Gastrocnemius medialis (tissue), 4 donors: Measurements from ENCODE around the gene FMO4. TPM values are rescaled to one million over a fixed set of nuclear protein-coding genes. Genes with fewer than 3 reads are reported as not detected.
"Not testable (repeated sequence)": the region's sequence is repeated elsewhere in the genome, so short reads cannot be mapped to it uniquely, and the experiment has no call there.

Experiments
- ATAC-seq, 2 donors: fragments of 150-250 bp; one replicate each; pipeline ENCODE4 v1.9.1; 2016
- DNase-seq, 2 donors: peaks; one replicate each; pipeline ENCODE4 v3.0.0-alpha.2; 2019
- H3K27ac ChIP-seq, 4 donors: fragments of 200-600 bp; sonication (generic); 1 replicate in 1 of 4; 2 replicates in 3 of 4; pipeline ENCODE4 v1.5.1; 2016 to 2018; ENCODE audit warnings: mild to moderate bottlenecking in 2 of 4, moderate library complexity in 1 of 4
- H3K27me3 ChIP-seq, 3 donors: fragments of 200-600 bp; sonication (generic) in 2 of 3; 1 replicate in 1 of 3; 2 replicates in 2 of 3; pipeline versions ENCODE4 v1.5.1 to v1.6.0; 2016 to 2019; ENCODE audit warnings: mild to moderate bottlenecking in 1 of 3, moderate library complexity in 1 of 3
- H3K36me3 ChIP-seq, 2 donors: fragments of 200-600 bp; sonication (generic) in 1 of 2; one replicate each; pipeline ENCODE4 v1.5.1; 2017 to 2018
- H3K4me1 ChIP-seq, 2 donors: fragments of 200-600 bp; sonication (generic) in 1 of 2; one replicate each; pipeline ENCODE4 v1.5.1; 2016 to 2017; ENCODE audit warnings: mild to moderate bottlenecking in 2 of 2
- H3K4me3 ChIP-seq, 4 donors: fragments of 200-600 bp; sonication (generic) in 3 of 4; 1 replicate in 1 of 4; 2 replicates in 3 of 4; pipeline ENCODE4 v1.5.1; 2016 to 2019; ENCODE audit warnings: mild to moderate bottlenecking in 2 of 4
- H3K9me3 ChIP-seq, 3 donors: fragments of 200-600 bp; sonication (generic) in 2 of 3; 1 replicate in 1 of 3; 2 replicates in 2 of 3; pipeline ENCODE4 v1.5.1; 2016 to 2019
- CTCF ChIP-seq, 5 experiments: fragments of 450-650 bp in 3 of 5; fragments of 200-600 bp in 2 of 5; sonication (generic) in 2 of 5; IDR thresholded peaks in 4 of 5; conservative IDR thresholded peaks in 1 of 5; 1 replicate in 4 of 5; 2 replicates in 1 of 5; pipeline ENCODE4 v1.5.1; 2016 to 2019; ENCODE audit warnings: antibody characterized with exemption in 5 of 5, mild to moderate bottlenecking in 3 of 5, moderate library complexity in 3 of 5
- POLR2A ChIP-seq, 2 donors: fragments of 450-650 bp; IDR thresholded peaks; one replicate each; pipeline ENCODE4 v1.6.1; 2017; ENCODE audit warnings: antibody characterized with exemption in 2 of 2, mild to moderate bottlenecking in 2 of 2, moderate library complexity in 2 of 2
- in situ Hi-C, 4 donors: fragments of 200-750 bp; cut with MboI; loops; one replicate each; pipeline versions ENCODE4 v1.15.0 to v1.8.0; 2017; ENCODE audit warnings: low sequenced_read_pairs in 4 of 4
- intact Hi-C: fragments of 100-400 bp; cut with DNase I; formaldehyde crosslinking; loops from one replicate; pipeline ENCODE4 v1.15.1; 2023; ENCODE audit warnings: low total_unique reads
- total RNA-seq, 4 donors: library from RNA; depleted of rRNA; stranded (reverse); fragments of >200 nt; gene quantifications; one replicate each; pipeline versions ENCODE4 v1.1.0 to v1.2.3, GENCODE V29; 2016

Gene FMO4
- total RNA-seq, 4 donors from 2014 or later = 0.36 to 2.9 (median 0.94) TPM

GRCh38 chr1:171286032-171286705 lies 27.8 kb upstream of the FMO4 start:
- ATAC-seq (no peak), DNase-seq (no peak)
- Histone ChIP-seq H3K27me3 (no peaks in the 10 kb centered on the region), H3K4me1 (no peaks in the 10 kb centered on the region), H3K27ac (no peak overlapping the region), H3K36me3 (no peaks in the 10 kb centered on the region), H3K9me3 (no peaks in the 10 kb centered on the region), H3K4me3 (no peak overlapping the region)
- intact Hi-C loops = no loop called here
- TF ChIP-seq POLR2A (IDR thresholded peaks at IDR 0.05) (no peak), CTCF (IDR thresholded peaks at IDR 0.05 in 4 of 5, conservative IDR thresholded peaks at IDR 0.05 in 1 of 5) (no peak)
- in situ Hi-C loops = no loop called here

- no peak for ATAC-seq
- H3K27ac ChIP-seq = no peak overlapping the region
These were observed 23.4 kb upstream of the FMO4 start for GRCh38 chr1:171290621-171291020.

GRCh38 chr1:171292799-171293198 lies 21.2 kb upstream of the FMO4 start:
- ATAC-seq (no peak), DNase-seq (no peak)
- TF ChIP-seq POLR2A (IDR thresholded peaks at IDR 0.05) = no peak
- no peak for TF ChIP-seq CTCF (IDR thresholded peaks at IDR 0.05 in 4 of 5, conservative IDR thresholded peaks at IDR 0.05 in 1 of 5)
- in situ Hi-C loops = no loop called here
- Histone ChIP-seq H3K4me3 (no peak overlapping the region), H3K27ac (no peak overlapping the region), H3K36me3 (no peaks in the 10 kb centered on the region), H3K27me3 (no peaks in the 10 kb centered on the region), H3K9me3 (no peaks in the 10 kb centered on the region), H3K4me1 (no peaks in the 10 kb centered on the region)
- intact Hi-C loops = no loop called here

More at GRCh38 chr1:171290621-171291020, 23.4 kb upstream of the FMO4 start:
- in situ Hi-C loops = no loop called here
- no peaks in the 10 kb centered on the region for H3K4me1 ChIP-seq
- intact Hi-C loops = no loop called here
- no peak overlapping the region for H3K4me3 ChIP-seq
- no peaks in the 10 kb centered on the region for H3K36me3 ChIP-seq
- H3K9me3 ChIP-seq = no peaks in the 10 kb centered on the region
- TF ChIP-seq POLR2A (IDR thresholded peaks at IDR 0.05) (no peak), CTCF (IDR thresholded peaks at IDR 0.05 in 4 of 5, conservative IDR thresholded peaks at IDR 0.05 in 1 of 5) (no peak)
- no peaks in the 10 kb centered on the region for H3K27me3 ChIP-seq
- DNase-seq = no peak

- H3K4me3 ChIP-seq, ATAC-seq, H3K4me1 ChIP-seq, DNase-seq, in situ Hi-C loops, H3K27ac ChIP-seq, H3K9me3 ChIP-seq, H3K36me3 ChIP-seq, H3K27me3 ChIP-seq, intact Hi-C loops: not testable (repeated sequence)
These were observed 18.6 kb upstream of the FMO4 start for GRCh38 chr1:171295383-171295782.

- intact Hi-C loops (no loop called here), in situ Hi-C loops (no loop called here)
- DNase-seq (no peak), ATAC-seq (no peak)
- no peaks in the 10 kb centered on the region for H3K36me3 ChIP-seq
- no peak overlapping the region for H3K27ac ChIP-seq
- TF ChIP-seq CTCF (IDR thresholded peaks at IDR 0.05 in 4 of 5, conservative IDR thresholded peaks at IDR 0.05 in 1 of 5) (no peak), POLR2A (IDR thresholded peaks at IDR 0.05) (no peak)
- H3K9me3 ChIP-seq = peaks cover 0 to 7% (median 5%) of the 10 kb centered on the region in 3 donors
- no peaks in the 10 kb centered on the region for H3K4me1 ChIP-seq
- no peaks in the 10 kb centered on the region for H3K27me3 ChIP-seq
- no peak overlapping the region for H3K4me3 ChIP-seq
These were observed 18.2 kb upstream of the FMO4 start for GRCh38 chr1:171295821-171296220.
